HepG2 (cell line): Measurements from ENCODE around the gene PCBP4. TPM values are rescaled to one million over a fixed set of nuclear protein-coding genes. Genes with fewer than 3 reads are reported as not detected.

Experiments
- JUNB ChIP-seq: sonication (generic); formaldehyde crosslinking; IDR thresholded peaks from 2 replicates; pipeline ENCODE4 v1.8.0; 2022; ENCODE audit warnings: missing genetic modification reagents, mild to moderate bottlenecking, borderline replicate concordance
- SNRNP70 ChIP-seq: fragments of 200-400 bp; formaldehyde crosslinking; IDR thresholded peaks from 2 replicates; pipeline ENCODE4 v1.6.1; 2017; ENCODE audit warnings: mild to moderate bottlenecking, low read depth, low read length, moderate library complexity
- SUZ12 ChIP-seq: fragments of 150-350 bp; IDR thresholded peaks from 2 replicates; pipeline ENCODE4 v1.6.1; 2014; ENCODE audit warnings: low read depth, low read length
- TMF1 ChIP-seq: sonication (generic); formaldehyde crosslinking; IDR thresholded peaks from 2 replicates; pipeline ENCODE4 v1.8.1; 2022; ENCODE audit warnings: low read depth, missing genetic modification reagents
- ZFP37 ChIP-seq: sonication (generic); formaldehyde crosslinking; IDR thresholded peaks from 2 replicates; pipeline ENCODE4 v1.4.0; 2020; ENCODE audit warnings: missing genetic modification reagents, borderline replicate concordance
- ZIK1 ChIP-seq: sonication (generic); formaldehyde crosslinking; IDR thresholded peaks from 2 replicates; pipeline ENCODE4 v1.5.0; 2020; ENCODE audit warnings: mild to moderate bottlenecking, low read depth, missing genetic modification reagents, borderline replicate concordance
- ZNF251 ChIP-seq: sonication (generic); formaldehyde crosslinking; IDR thresholded peaks from 2 replicates; pipeline ENCODE4 v1.9.0; 2021; ENCODE audit warnings: mild to moderate bottlenecking, missing genetic modification reagents
- ZNF570 ChIP-seq: sonication (generic); formaldehyde crosslinking; IDR thresholded peaks from 2 replicates; pipeline ENCODE4 v1.4.0; 2020; ENCODE audit warnings: mild to moderate bottlenecking, missing genetic modification reagents, borderline replicate concordance
- ZNF883 ChIP-seq: sonication (generic); formaldehyde crosslinking; IDR thresholded peaks from 2 replicates; pipeline ENCODE4 v1.5.1; 2020; ENCODE audit warnings: mild to moderate bottlenecking, missing genetic modification reagents; ENCODE audit errors: not compliant biosample characterization
- polyA plus RNA-seq, 8 experiments: library from polyadenylated mRNA; depleted of rRNA in 3 of 8; stranded (reverse) in 7 of 8; unstranded in 1 of 8; fragments of >200 nt; fragmentation: Illumina TruSeq in 4 of 8; extraction: Trizol in 4 of 8; gene quantifications; 2 replicates each; pipeline versions ENCODE4 v1.2.1 to v1.2.3, GENCODE V29; 2011 to 2016; ENCODE audit warnings: low read depth in 4 of 8, missing spikeins in 1 of 8, mixed read lengths in 1 of 8; ENCODE audit not compliant: insufficient read depth in 1 of 8
- total RNA-seq, 5 experiments: library from RNA; depleted of rRNA; stranded (reverse); fragments of >200 nt; fragmentation: Illumina TruSeq; extraction: Trizol; gene quantifications; 2 replicates each; pipeline ENCODE4 v1.2.3, GENCODE V29; 2016; ENCODE audit warnings: low read depth in 1 of 5
- TF ChIP-seq, protein P1 (sequence below): sonication (generic); formaldehyde crosslinking; IDR thresholded peaks from 2 replicates; pipeline ENCODE4 v1.4.0; 2020; ENCODE audit warnings: mild to moderate bottlenecking, low read depth, missing genetic modification reagents
- TF ChIP-seq, protein P2 (sequence below): sonication (generic); formaldehyde crosslinking; IDR thresholded peaks from 2 replicates; pipeline ENCODE4 v1.4.0; 2020; ENCODE audit warnings: mild to moderate bottlenecking, missing genetic modification reagents
- TF ChIP-seq, protein P3 (sequence below): sonication (generic); formaldehyde crosslinking; IDR thresholded peaks from 2 replicates; pipeline ENCODE4 v1.4.0; 2020; ENCODE audit warnings: low read depth, mild to moderate bottlenecking, missing genetic modification reagents
- TF ChIP-seq, protein P4 (sequence below): sonication (generic); formaldehyde crosslinking; IDR thresholded peaks from 2 replicates; pipeline ENCODE4 v1.5.0; 2020; ENCODE audit warnings: mild to moderate bottlenecking, missing genetic modification reagents, borderline replicate concordance
- TF ChIP-seq, protein P5 (sequence below): fragments of 450-650 bp; IDR thresholded peaks from 2 replicates; pipeline ENCODE4 v1.6.1; 2017; ENCODE audit warnings: mild to moderate bottlenecking
- TF ChIP-seq, protein P6 (sequence below): sonication (generic); formaldehyde crosslinking; IDR thresholded peaks from 2 replicates; pipeline ENCODE4 v1.5.1; 2020; ENCODE audit warnings: mild to moderate bottlenecking, moderate library complexity, missing genetic modification reagents
- TF ChIP-seq, protein P7 (sequence below): IDR thresholded peaks from 2 replicates; pipeline ENCODE4 v1.6.1; 2016; ENCODE audit warnings: mild to moderate bottlenecking, missing biosample characterization, missing genetic modification reagents

The PCBP4 gene
- total and polyA plus RNA-seq, 2 of the 13 experiments (the other 11 are each of a cell fraction or from before 2014, with no cell fraction given): 36.8 to 51.3 TPM

DNA sequence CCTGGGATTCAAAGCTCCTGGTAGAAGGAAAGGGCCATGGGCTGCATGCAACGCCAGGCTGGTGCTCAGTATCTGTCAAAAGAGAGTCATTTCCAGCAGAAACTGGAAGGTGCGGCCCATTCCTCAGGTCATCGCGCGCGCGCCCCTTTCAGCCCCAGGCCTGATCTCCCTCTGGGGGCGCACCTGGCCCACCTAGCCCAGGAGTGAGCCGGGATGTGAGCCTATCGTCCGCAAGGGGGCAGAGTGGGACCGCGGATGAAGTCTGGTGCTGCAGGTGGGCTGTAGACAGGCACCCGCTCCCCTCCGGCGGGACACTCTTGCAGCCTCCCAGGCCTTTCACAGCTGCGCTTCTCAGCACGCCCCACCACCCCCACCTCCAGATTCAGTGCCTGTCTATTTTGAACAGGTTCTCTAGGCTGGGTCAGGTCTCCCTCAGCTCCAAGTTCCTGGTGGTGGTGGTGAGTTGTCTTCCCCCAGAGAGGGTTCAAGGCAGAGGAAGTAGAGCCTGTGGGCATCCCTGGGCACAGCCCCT is 34.3 kb upstream of the PCBP4 start (continued):
- TF ChIP-seq, protein P1, sequence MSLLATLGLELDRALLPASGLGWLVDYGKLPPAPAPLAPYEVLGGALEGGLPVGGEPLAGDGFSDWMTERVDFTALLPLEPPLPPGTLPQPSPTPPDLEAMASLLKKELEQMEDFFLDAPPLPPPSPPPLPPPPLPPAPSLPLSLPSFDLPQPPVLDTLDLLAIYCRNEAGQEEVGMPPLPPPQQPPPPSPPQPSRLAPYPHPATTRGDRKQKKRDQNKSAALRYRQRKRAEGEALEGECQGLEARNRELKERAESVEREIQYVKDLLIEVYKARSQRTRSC (CRISPR knock-in tag): no peak
- TF ChIP-seq, protein P2, sequence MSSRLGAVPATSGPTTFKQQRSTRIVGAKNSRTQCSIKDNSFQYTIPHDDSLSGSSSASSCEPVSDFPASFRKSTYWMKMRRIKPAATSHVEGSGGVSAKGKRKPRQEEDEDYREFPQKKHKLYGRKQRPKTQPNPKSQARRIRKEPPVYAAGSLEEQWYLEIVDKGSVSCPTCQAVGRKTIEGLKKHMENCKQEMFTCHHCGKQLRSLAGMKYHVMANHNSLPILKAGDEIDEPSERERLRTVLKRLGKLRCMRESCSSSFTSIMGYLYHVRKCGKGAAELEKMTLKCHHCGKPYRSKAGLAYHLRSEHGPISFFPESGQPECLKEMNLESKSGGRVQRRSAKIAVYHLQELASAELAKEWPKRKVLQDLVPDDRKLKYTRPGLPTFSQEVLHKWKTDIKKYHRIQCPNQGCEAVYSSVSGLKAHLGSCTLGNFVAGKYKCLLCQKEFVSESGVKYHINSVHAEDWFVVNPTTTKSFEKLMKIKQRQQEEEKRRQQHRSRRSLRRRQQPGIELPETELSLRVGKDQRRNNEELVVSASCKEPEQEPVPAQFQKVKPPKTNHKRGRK (CRISPR knock-in tag): no peak
- TF ChIP-seq SNRNP70 (no peak), ZNF570 (no peak), ZNF883 (CRISPR knock-in tag) (no peak), TMF1 (CRISPR knock-in tag) (no peak), ZNF251 (CRISPR knock-in tag) (no peak), ZIK1 (0 out of 2 replicates have a peak, but pooled peaks have one; percentile 28), JUNB (CRISPR knock-in tag) (no peak), ZFP37 (CRISPR knock-in tag) (no peak), SUZ12 (no peak)
- TF ChIP-seq, protein P3, sequence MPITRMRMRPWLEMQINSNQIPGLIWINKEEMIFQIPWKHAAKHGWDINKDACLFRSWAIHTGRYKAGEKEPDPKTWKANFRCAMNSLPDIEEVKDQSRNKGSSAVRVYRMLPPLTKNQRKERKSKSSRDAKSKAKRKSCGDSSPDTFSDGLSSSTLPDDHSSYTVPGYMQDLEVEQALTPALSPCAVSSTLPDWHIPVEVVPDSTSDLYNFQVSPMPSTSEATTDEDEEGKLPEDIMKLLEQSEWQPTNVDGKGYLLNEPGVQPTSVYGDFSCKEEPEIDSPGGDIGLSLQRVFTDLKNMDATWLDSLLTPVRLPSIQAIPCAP (CRISPR knock-in tag): no peak
- TF ChIP-seq, protein P4, sequence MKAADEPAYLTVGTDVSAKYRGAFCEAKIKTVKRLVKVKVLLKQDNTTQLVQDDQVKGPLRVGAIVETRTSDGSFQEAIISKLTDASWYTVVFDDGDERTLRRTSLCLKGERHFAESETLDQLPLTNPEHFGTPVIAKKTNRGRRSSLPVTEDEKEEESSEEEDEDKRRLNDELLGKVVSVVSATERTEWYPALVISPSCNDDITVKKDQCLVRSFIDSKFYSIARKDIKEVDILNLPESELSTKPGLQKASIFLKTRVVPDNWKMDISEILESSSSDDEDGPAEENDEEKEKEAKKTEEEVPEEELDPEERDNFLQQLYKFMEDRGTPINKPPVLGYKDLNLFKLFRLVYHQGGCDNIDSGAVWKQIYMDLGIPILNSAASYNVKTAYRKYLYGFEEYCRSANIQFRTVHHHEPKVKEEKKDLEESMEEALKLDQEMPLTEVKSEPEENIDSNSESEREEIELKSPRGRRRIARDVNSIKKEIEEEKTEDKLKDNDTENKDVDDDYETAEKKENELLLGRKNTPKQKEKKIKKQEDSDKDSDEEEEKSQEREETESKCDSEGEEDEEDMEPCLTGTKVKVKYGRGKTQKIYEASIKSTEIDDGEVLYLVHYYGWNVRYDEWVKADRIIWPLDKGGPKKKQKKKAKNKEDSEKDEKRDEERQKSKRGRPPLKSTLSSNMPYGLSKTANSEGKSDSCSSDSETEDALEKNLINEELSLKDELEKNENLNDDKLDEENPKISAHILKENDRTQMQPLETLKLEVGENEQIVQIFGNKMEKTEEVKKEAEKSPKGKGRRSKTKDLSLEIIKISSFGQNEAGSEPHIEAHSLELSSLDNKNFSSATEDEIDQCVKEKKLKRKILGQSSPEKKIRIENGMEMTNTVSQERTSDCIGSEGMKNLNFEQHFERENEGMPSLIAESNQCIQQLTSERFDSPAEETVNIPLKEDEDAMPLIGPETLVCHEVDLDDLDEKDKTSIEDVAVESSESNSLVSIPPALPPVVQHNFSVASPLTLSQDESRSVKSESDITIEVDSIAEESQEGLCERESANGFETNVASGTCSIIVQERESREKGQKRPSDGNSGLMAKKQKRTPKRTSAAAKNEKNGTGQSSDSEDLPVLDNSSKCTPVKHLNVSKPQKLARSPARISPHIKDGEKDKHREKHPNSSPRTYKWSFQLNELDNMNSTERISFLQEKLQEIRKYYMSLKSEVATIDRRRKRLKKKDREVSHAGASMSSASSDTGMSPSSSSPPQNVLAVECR (CRISPR knock-in tag): no peak; the same call in 1 of the 2 replicates
- TF ChIP-seq, protein P5, sequence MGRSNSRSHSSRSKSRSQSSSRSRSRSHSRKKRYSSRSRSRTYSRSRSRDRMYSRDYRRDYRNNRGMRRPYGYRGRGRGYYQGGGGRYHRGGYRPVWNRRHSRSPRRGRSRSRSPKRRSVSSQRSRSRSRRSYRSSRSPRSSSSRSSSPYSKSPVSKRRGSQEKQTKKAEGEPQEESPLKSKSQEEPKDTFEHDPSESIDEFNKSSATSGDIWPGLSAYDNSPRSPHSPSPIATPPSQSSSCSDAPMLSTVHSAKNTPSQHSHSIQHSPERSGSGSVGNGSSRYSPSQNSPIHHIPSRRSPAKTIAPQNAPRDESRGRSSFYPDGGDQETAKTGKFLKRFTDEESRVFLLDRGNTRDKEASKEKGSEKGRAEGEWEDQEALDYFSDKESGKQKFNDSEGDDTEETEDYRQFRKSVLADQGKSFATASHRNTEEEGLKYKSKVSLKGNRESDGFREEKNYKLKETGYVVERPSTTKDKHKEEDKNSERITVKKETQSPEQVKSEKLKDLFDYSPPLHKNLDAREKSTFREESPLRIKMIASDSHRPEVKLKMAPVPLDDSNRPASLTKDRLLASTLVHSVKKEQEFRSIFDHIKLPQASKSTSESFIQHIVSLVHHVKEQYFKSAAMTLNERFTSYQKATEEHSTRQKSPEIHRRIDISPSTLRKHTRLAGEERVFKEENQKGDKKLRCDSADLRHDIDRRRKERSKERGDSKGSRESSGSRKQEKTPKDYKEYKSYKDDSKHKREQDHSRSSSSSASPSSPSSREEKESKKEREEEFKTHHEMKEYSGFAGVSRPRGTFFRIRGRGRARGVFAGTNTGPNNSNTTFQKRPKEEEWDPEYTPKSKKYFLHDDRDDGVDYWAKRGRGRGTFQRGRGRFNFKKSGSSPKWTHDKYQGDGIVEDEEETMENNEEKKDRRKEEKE: no peak
- TF ChIP-seq, protein P6, sequence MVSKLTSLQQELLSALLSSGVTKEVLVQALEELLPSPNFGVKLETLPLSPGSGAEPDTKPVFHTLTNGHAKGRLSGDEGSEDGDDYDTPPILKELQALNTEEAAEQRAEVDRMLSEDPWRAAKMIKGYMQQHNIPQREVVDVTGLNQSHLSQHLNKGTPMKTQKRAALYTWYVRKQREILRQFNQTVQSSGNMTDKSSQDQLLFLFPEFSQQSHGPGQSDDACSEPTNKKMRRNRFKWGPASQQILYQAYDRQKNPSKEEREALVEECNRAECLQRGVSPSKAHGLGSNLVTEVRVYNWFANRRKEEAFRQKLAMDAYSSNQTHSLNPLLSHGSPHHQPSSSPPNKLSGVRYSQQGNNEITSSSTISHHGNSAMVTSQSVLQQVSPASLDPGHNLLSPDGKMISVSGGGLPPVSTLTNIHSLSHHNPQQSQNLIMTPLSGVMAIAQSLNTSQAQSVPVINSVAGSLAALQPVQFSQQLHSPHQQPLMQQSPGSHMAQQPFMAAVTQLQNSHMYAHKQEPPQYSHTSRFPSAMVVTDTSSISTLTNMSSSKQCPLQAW (CRISPR knock-in tag): peak; percentile 27; the same call in 1 of the 2 replicates
- TF ChIP-seq, protein P7, sequence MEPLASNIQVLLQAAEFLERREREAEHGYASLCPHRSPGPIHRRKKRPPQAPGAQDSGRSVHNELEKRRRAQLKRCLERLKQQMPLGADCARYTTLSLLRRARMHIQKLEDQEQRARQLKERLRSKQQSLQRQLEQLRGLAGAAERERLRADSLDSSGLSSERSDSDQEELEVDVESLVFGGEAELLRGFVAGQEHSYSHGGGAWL (CRISPR knock-in tag): peak; percentile 49; the same call in 1 of the 2 replicates
